K562 (cell line): ENCODE results near the gene TMEM45A. TPM values are rescaled to one million over a fixed set of nuclear protein-coding genes. Genes with fewer than 3 reads are reported as not detected.

Experiments used
- CCAR2 ChIP-seq: fragments of 200-400 bp; formaldehyde crosslinking; IDR thresholded peaks from 2 replicates; pipeline ENCODE4 v1.6.1; 2017; ENCODE audit warnings: mild to moderate bottlenecking, low read depth, low read length
- CHD7 ChIP-seq: fragments of 200-600 bp; sonication (generic); IDR thresholded peaks from one replicate; pipeline ENCODE4 v1.6.1; 2012; ENCODE audit warnings: mild to moderate bottlenecking, low read depth, low read length, inconsistent platforms
- E2F6 ChIP-seq, 2 experiments: IDR thresholded peaks; 2 replicates each; pipeline ENCODE4 v1.6.1; 2011; ENCODE audit warnings: borderline replicate concordance in 1 of 2, control low read depth in 1 of 2, low read depth in 1 of 2, low read length in 1 of 2, mild to moderate bottlenecking in 1 of 2, mixed read lengths in 1 of 2, moderate library complexity in 1 of 2; ENCODE audit not compliant: insufficient read depth in 1 of 2, insufficient read length in 1 of 2, poor library complexity in 1 of 2, severe bottlenecking in 1 of 2; ENCODE audit errors: extremely low read depth in 1 of 2
- HEY1 ChIP-seq: fragments of 250-450 bp; sonication (Bioruptor Pico); IDR thresholded peaks from 2 replicates; pipeline ENCODE4 v1.5.0; 2020; ENCODE audit warnings: mild to moderate bottlenecking, moderate library complexity, borderline replicate concordance
- NR3C1 ChIP-seq: sonication (generic); formaldehyde crosslinking; IDR thresholded peaks from 2 replicates; pipeline ENCODE4 v1.8.1; 2022; ENCODE audit warnings: missing genetic modification reagents
- SMAD2 ChIP-seq: fragments of 150-350 bp; IDR thresholded peaks from 2 replicates; pipeline ENCODE4 v1.6.1; 2014; ENCODE audit warnings: low read depth, mild to moderate bottlenecking, low read length
- ZEB2 ChIP-seq: fragments of 450-650 bp; IDR thresholded peaks from 2 replicates; pipeline ENCODE4 v1.6.1; 2016
- ZHX1 ChIP-seq: fragments of 150-350 bp; conservative IDR thresholded peaks from 2 replicates; pipeline ENCODE4 v1.6.1; 2014; ENCODE audit warnings: low read length
- ZNF143 ChIP-seq: sonication (generic); formaldehyde crosslinking; IDR thresholded peaks from 2 replicates; pipeline ENCODE4 v1.9.0; 2022; ENCODE audit warnings: mild to moderate bottlenecking, missing genetic modification reagents
- ZNF668 ChIP-seq: fragments of 250-450 bp; sonication (Bioruptor Pico); IDR thresholded peaks from 2 replicates; pipeline ENCODE4 v1.8.0; 2022; ENCODE audit warnings: mild to moderate bottlenecking, inconsistent platforms
- ZSCAN32 ChIP-seq: fragments of 450-650 bp; formaldehyde crosslinking; IDR thresholded peaks from 2 replicates; pipeline ENCODE4 v1.4.0; 2020; ENCODE audit warnings: mild to moderate bottlenecking, moderate library complexity
- polyA plus RNA-seq, 8 experiments: library from polyadenylated mRNA; depleted of rRNA in 4 of 8; stranded (reverse) in 5 of 8; unstranded in 3 of 8; fragments of >200 nt; fragmentation: Nextera tagmentation in 2 of 8; fragmentation: Illumina TruSeq in 1 of 8; extraction: Ambion mirVana in 2 of 8; extraction: Trizol in 1 of 8; gene quantifications; 2 replicates each; pipeline versions ENCODE4 v1.2.1 to v1.2.3, GENCODE V29; 2011 to 2014; ENCODE audit warnings: inconsistent platforms in 1 of 8, missing spikeins in 1 of 8
- total RNA-seq, 7 experiments: library from RNA; depleted of rRNA in 6 of 7; stranded (reverse); fragments of >200 nt in 6 of 7; fragmentation: Illumina TruSeq in 2 of 7; extraction: Trizol in 2 of 7; gene quantifications; 2 replicates each; pipeline versions ENCODE4 v1.2.1 to v1.2.3, GENCODE V29; 2011 to 2021; ENCODE audit warnings: low replicate concordance in 1 of 7

The TMEM45A gene
- total and polyA plus RNA-seq, 9 of the 15 experiments (the other 6 are each of a cell fraction or from before 2014, with no cell fraction given) = 0.41 to 4.1 (median 0.95) TPM

DNA sequence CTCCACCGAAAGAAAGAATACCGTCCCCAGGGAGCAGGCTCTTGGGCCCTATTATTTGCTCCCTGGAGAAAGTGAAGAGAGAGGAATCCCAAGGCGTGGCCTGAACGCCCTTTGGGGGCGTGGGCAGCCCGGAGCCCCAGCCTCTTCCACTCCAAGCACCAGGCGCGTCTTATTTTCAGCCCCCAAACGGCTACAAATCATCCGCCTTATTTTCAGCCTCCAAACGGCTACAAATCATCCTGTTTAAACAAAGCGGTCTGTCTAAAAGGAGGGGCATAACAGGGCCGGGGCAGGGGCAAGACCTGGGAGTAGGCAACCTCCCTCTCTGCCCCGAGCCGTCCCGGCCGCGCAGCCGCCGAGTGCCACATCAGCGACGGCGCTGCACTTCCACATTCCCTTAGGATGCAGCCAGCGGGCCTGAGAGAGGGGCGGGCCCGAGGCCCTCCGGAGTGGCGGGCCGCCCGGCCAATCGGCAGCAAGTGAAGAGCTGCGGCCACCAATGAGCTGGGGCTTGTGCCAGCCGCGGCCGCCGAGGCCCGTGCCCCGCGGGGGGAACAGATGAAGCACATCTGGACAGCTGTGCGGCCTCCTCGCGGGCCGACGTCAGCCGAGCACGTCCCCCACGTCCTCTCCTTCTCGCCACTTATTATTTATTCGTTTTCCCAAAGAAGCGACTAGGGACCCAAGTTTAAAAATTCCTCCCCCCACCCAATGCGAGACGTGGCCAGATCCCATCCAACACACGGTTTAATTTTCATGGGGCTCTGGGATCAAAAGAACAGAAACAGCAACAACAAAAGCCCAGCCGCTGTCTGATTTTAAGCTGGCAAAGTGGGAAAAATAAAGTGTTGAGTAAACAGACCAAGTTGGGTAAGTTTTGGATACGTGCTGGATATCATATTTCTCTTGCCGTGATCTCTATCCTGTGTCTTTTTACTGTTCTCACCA lies at the start of gene TMEM45A (continued):
- TF ChIP-seq CHD7 = no peak
- TF ChIP-seq ZNF668 = no peak
- TF ChIP-seq CCAR2 = no peak
- no peak for TF ChIP-seq ZNF143 (CRISPR knock-in tag)
- no peak for TF ChIP-seq ZEB2
- TF ChIP-seq E2F6 (IDR thresholded peaks at IDR 0.05; ENCODE audit: borderline replicate concordance in 1 of 2, extremely low read depth in 1 of 2, insufficient read depth in 1 of 2, insufficient read length in 1 of 2, low read depth in 1 of 2, low read length in 1 of 2, poor library complexity in 1 of 2, severe bottlenecking in 1 of 2) = peak; percentile 36 to 53
- TF ChIP-seq NR3C1 (CRISPR knock-in tag) = no peak
- TF ChIP-seq HEY1 (CRISPR knock-in tag) = no peak
- TF ChIP-seq ZHX1 = no peak
- no peak for TF ChIP-seq ZSCAN32 (CRISPR knock-in tag)
- TF ChIP-seq SMAD2 = no peak
